Left ventricle myocardium inferior (tissue), 1 donor: ENCODE results near the gene BANF2. TPM values are rescaled to one million over a fixed set of nuclear protein-coding genes. Genes with fewer than 3 reads are reported as not detected.
"Not testable (repeated sequence)": the region's sequence is repeated elsewhere in the genome, so short reads cannot be mapped to it uniquely, and the experiment has no call there.

Experiments used
- DNase-seq: peaks from one replicate; pipeline ENCODE4 v3.0.0-alpha.2; 2020
- H3K27ac ChIP-seq: fragments of 200-600 bp; replicated peaks from 2 replicates; pipeline ENCODE4 v1.8.0; 2021
- H3K27me3 ChIP-seq: fragments of 200-600 bp; 2 replicates; pipeline ENCODE4 v1.8.0; 2021; ENCODE audit warnings: low read depth
- H3K36me3 ChIP-seq: fragments of 200-600 bp; 2 replicates; pipeline ENCODE4 v1.8.0; 2021
- H3K4me1 ChIP-seq: fragments of 200-600 bp; 2 replicates; pipeline ENCODE4 v1.8.0; 2021
- H3K4me3 ChIP-seq: fragments of 200-600 bp; 2 replicates; pipeline ENCODE4 v1.8.0; 2021; ENCODE audit warnings: mild to moderate bottlenecking, moderate library complexity
- H3K9me3 ChIP-seq: fragments of 200-600 bp; replicated peaks from 2 replicates; pipeline ENCODE4 v1.8.0; 2021
- CTCF ChIP-seq: fragments of 200-600 bp; IDR thresholded peaks from 2 replicates; pipeline ENCODE4 v1.8.0; 2021; ENCODE audit warnings: antibody characterized with exemption, mild to moderate bottlenecking, borderline replicate concordance
- intact Hi-C: fragments of 100-400 bp; cut with micrococcal nuclease; formaldehyde crosslinking; loops from one replicate; pipeline ENCODE4 v1.11.0; 2022
- total RNA-seq: library from RNA; stranded (reverse); fragmentation: NEBNext Ultra II Directional; extraction: Animal tissue kit (Norgen Biotek cat#: 25700); gene quantifications from one replicate; pipeline ENCODE4 v1.2.1, GENCODE V29; 2021
- donor health status: DM: no; HTN: yes; CAD: no; lungs with severe emphysema.

BANF2 gene
- total RNA-seq, 1 donor from 2014 or later = not detected

DNA sequence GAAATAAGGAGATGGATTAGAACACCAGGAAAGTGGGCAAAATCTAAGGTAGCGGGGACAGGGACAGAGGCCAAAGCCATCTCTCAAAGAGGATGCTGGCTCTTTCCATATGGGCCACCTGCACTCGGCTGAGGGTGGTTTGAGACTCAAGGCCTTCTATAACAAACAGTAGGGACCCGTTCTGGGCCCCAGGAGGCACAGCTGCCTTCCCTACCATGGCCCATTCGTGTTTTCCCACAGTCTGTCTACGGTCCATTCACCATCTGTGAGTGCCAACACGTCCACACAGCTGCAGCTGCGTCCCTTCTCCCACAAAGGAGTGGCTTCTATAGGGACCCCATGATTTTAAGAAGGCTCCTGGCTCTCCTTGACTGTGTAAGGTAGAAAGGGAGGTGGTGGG, 871 bp downstream of the BANF2 start:
- no peaks in the 10 kb centered on the region for H3K36me3 ChIP-seq
- H3K9me3 ChIP-seq = peaks cover 8% of the 10 kb centered on the region
- intact Hi-C loops = no loop called here
- no peak for TF ChIP-seq CTCF
- H3K4me1 ChIP-seq = no peaks in the 10 kb centered on the region
- DNase-seq = no peak
- no peak overlapping the region for H3K4me3 ChIP-seq
- no peak overlapping the region for H3K27ac ChIP-seq
- no peaks in the 10 kb centered on the region for H3K27me3 ChIP-seq

- no peaks in the 10 kb centered on the region for H3K36me3 ChIP-seq
- H3K27ac ChIP-seq = no peak overlapping the region
- TF ChIP-seq CTCF = no peak
- H3K4me1 ChIP-seq = no peaks in the 10 kb centered on the region
- no peaks in the 10 kb centered on the region for H3K9me3 ChIP-seq
- no peaks in the 10 kb centered on the region for H3K27me3 ChIP-seq
- intact Hi-C loops = no loop called here
- DNase-seq = no peak
- H3K4me3 ChIP-seq = no peak overlapping the region
These were observed 2.1 kb downstream of the BANF2 start for GRCh38 chr20:17701826-17702225.

GRCh38 chr20:17704589-17705317, 5.0 kb downstream of the BANF2 start:
- no peaks in the 10 kb centered on the region for H3K9me3 ChIP-seq
- H3K27ac ChIP-seq = no peak overlapping the region
- intact Hi-C loops = no loop called here
- H3K36me3 ChIP-seq = no peaks in the 10 kb centered on the region
- H3K4me1 ChIP-seq = no peaks in the 10 kb centered on the region
- H3K27me3 ChIP-seq = no peaks in the 10 kb centered on the region
- no peak overlapping the region for H3K4me3 ChIP-seq
- no peak for DNase-seq
- TF ChIP-seq CTCF = no peak

DNA sequence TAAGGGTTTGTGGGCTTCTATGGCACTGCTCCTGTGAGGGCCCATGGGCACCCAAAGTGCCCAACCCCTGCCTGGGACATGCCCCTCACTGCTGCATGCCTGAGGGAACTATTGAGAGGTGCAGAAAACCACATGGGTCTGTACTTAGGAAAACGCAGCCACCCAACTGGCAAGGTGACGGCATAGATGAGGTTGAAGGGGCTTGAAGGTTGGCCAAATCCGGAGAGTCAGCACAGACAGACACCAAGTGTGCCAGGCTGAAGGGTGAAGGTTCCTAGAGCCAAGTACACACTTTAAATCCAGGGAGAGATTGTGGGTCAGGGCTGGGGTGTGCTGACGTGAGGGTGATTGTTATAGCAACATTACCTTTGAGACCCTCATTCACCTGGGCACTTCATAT, 6.2 kb downstream of the BANF2 start:
- peaks cover 10% of the 10 kb centered on the region for H3K4me1 ChIP-seq
- DNase-seq = no peak
- no peaks in the 10 kb centered on the region for H3K27me3 ChIP-seq
- H3K27ac ChIP-seq = no peak overlapping the region
- H3K36me3 ChIP-seq = no peaks in the 10 kb centered on the region
- no peak overlapping the region for H3K4me3 ChIP-seq
- H3K9me3 ChIP-seq = no peaks in the 10 kb centered on the region
- TF ChIP-seq CTCF = no peak
- intact Hi-C loops = no loop called here

- intact Hi-C loops = no loop called here
- no peak for TF ChIP-seq CTCF
- H3K27ac ChIP-seq = no peak overlapping the region
- H3K27me3 ChIP-seq = no peaks in the 10 kb centered on the region
- no peak for DNase-seq
- H3K4me1 ChIP-seq = peaks cover 10% of the 10 kb centered on the region
- H3K9me3 ChIP-seq = no peaks in the 10 kb centered on the region
- no peaks in the 10 kb centered on the region for H3K36me3 ChIP-seq
- H3K4me3 ChIP-seq = no peak overlapping the region
These were observed 6.9 kb downstream of the BANF2 start for GRCh38 chr20:17706632-17707031.

GRCh38 chr20:17707951-17708350, 8.2 kb downstream of the BANF2 start:
- H3K4me1 ChIP-seq, H3K9me3 ChIP-seq, H3K27ac ChIP-seq, DNase-seq, intact Hi-C loops, H3K36me3 ChIP-seq, H3K4me3 ChIP-seq, H3K27me3 ChIP-seq: not testable (repeated sequence)
